SIG-M5 (cell line): ENCODE data around the gene CCDC158.
"Not testable (repeated sequence)": the region's sequence is repeated elsewhere in the genome, so short reads cannot be mapped to it uniquely, and the experiment has no call there.

ENCODE experiments used
- DNase-seq: peaks from one replicate; lab custom pipeline; 2025; lab: John Stamatoyannopoulos, UW

The CCDC158 gene

GRCh38 chr4:76420762-76421581 is at the start of gene CCDC158:
Gene CCDC158 (minus strand): TSS chr4:76421141. CDS start chr4:76403207, 17,934 bp downstream.
- no peak for DNase-seq

- DNase-seq, result no peak
Observed at GRCh38 chr4:76470532-76470931, 49.6 kb upstream of the CCDC158 start.

DNA sequence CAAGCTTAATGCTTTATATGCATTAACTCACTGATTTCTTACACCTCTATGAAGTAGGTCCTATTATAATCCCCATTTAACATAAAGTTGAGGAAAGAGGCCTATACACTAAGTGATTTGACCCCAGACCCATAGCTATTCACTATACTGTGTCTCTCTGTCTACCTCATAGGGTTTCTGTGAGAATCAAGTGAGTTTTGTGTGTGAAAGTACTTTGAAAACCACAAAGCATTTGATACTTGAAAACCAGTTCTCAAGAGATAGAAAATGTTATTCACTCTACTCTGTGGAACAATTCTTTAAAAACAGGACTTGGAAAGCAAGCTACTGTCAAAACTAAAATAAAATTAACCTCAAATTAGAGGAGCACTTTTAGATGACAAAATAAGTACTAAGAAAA is 49.1 kb upstream of the CCDC158 start:
- no peak for DNase-seq

DNA sequence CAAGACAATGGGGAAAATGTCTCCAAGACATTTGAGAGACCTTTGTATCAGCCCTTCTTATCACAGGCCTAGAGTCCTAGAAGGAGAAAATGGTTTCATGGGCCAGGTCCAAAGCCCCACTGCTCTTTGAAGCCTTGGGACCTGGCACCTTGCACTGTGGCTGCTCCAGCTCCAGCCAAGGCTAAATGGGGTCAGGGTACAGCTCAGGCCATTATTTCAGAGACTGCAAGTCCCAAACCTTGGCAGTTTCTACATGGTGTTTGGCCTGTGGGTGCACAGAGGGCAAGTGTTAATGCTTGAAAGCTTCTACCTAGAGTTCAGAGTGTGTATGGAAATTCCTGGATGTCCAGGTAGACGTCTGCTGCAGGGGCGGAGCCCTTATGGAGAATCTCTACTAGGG is 42.6 kb upstream of the CCDC158 start:
- DNase-seq, result no peak

DNA sequence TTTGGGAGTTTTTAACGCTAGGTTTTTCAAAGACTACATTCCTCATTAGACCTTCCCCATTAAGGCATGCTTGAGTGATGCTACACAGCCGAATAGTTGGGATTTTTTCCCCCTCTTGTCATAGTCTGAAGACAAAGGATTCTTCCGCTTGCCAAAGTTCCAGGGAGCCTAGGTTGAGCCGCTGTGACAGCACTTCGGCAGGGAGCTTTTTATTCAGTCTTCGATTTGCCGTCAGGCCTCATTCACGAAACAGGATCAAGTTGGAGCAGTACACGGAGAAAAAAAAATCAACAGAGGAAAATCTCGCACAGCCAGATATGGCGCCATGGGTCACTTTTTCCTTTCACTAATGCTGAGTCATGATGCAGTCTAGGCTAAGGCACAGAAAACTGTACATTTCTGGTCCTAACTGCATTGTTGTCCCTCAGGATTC is 38.4 kb upstream of the CCDC158 start:
- DNase-seq, result no peak

GRCh38 chr4:76458825-76459224 is 37.9 kb upstream of the CCDC158 start:
- DNase-seq, result no peak

DNA sequence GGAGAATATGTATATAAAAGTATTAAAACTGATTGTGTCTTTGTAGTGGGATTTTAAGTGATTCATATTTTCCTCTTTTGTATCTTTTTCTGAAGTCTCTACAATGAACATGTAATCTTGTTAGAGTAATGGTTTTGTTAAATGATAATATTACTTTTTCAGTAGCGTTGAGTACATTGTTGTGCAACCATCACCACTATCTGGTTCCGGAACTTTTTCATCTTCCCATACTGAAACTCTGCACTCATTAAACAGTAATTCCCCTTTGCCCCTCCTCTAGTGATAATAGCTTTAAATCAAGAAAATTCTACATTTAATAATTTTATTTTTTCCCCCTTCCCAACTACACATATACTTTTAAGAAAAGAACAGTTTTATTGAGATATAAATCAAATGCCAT is 37.4 kb upstream of the CCDC158 start:
- no peak for DNase-seq

GRCh38 chr4:76457885-76458284 is 36.9 kb upstream of the CCDC158 start:
- no peak for DNase-seq

DNA sequence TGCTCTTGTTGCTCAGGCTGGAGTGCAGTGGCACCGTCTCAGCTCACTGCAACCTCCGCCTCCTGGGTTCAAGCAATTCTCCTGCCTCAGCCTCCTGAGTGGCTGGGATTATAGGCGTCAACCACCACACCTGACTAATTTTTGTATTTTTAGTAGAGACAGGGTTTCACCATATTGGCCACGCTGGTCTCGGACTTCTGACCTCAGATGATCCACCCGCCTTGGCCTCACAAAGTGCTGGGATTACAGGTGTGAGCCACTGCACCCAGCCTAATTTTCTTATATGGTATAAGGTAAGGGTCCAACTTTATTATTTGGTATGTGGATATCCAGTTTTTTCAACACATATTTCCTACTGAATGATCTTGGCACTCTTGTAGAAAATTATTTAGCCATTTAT is 33.1 kb upstream of the CCDC158 start:
- DNase-seq, result not testable (repeated sequence)

DNA sequence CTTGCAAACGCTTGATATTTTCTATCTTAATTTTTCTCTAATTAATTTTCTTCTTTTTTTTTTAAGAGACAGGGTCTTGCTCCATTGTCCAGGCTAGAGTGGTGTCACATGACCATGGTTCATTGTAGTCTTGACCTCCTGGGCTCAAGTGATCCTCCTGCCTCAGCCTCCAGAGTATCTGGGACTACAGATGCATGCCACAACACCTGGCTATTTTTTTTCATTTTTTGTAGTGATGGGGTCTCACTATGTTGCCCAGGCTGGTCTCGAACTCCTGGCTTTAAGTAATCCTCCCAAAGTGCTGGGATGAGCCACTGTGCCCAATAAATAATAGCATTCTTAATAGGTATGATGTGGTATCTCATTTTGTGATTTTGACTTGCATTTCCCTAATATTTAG is 32.3 kb upstream of the CCDC158 start:
- DNase-seq, result no peak

DNA sequence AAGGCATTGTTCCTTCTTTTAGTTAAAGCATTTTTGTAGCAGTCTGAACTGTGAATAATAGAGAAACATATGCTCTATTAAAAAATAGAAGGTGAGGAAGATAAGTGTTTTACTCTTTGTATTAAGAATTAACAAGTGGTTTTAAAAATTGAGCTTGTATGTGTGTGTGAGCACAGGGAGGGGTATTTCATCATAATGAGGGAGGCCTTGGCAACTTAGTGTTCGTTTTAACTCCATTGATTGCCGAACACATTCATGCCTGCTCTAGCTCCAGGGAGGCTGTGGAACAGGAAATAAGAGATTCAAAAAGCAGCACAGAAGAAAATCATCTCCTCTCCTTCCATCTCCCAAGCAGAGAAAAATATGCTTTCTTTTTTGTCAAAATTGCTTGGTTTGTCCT is 28.9 kb upstream of the CCDC158 start:
- DNase-seq, result no peak

DNA sequence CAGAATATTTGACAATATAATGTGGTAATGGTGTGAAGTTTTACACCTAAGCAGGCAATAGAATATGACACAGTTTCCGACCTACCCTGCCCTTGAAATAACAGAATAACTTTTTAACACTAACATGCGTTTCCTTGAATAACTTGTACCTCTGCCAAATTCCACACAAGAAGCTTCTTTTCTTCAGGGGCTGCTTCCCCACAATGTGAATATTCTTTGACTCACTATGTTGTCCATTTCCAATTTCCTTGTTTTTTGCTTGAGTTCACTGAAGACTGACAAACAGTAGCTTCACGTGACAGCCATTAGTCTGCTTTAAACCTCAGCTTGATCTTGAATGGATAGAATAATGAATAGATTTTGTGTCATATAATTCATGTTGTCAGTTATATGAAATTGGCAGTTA is 28.4 kb upstream of the CCDC158 start:
- no peak for DNase-seq

DNA sequence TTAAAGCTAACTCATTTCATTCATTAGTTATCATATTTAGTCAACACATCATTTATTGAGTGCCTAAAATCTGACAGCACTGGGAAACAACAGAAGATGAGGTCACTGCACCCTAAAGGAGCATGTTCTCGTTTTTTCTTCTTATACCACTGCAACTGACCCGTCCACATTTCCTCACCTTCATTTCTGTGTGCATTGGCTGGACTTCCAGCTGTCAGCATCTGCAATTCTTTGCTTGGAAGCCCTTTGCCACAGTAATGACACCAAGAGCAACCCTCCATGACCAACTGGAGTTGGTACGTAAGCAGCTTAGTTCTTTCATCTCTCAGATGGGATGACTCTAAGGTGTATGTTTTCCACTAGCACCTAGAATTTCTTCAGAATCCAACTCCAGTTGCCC is 27.3 kb upstream of the CCDC158 start:
- DNase-seq, result no peak

GRCh38 chr4:76447393-76447851 is 26.5 kb upstream of the CCDC158 start:
- DNase-seq, result no peak

GRCh38 chr4:76445911-76446310 is 25.0 kb upstream of the CCDC158 start:
- no peak for DNase-seq

DNA sequence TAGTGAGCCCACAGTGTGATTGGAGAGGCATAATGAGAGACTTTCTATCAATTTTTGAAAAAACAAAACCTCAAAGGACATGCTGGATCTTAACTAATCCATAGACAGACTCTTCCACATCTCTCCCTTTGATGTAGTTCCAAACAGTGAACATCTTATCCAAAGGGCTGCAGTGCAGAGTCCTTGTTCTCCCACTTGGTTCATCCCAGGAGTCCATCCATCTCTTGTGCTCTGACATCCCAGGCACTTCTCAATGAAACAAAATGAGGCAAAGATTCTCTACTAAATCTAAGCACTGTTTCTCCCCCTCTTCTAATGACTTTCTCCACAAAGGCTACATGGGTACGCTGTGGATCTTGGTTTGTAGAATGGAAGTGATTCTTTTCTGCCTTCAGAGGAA is 22.4 kb upstream of the CCDC158 start:
- DNase-seq, result no peak

DNA sequence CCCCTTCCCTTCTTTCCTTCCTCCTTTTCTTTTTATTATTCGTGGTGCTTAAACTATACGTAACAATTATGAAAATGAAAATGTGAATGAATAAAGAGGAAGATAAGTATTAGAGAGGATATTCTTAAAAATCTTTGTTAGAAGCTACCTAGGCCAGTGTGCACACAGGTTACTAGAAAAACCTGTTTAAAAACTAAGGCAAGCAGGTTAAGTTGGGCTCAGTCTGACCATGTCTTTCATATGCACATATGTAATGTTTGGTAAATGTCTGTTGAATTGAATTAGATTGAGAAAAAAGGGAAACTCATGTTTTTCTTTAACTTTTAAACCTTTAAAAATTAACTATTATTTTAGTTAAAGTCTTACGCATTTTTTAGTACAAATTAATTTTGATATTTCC is 21.9 kb upstream of the CCDC158 start:
- DNase-seq, result no peak

DNA sequence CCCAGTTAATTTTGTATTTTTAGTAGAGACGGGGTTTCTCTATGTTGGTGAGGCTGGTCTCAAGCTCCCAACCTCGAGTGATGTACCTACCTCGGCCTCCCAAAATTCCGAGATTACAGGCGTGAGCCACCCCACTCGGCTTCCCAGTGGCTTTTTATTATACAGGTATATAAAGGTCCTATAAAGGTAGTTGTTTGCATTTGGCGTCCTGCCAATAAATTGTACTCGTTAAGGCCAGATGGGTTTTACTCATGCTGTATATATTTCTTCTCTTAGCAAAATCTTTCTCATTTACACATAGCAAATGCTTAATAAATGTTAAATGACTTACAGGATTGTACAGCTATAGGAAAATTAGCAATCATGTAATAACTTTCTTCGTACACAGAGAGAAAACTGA is 20.9 kb upstream of the CCDC158 start:
- DNase-seq, result no peak

DNA sequence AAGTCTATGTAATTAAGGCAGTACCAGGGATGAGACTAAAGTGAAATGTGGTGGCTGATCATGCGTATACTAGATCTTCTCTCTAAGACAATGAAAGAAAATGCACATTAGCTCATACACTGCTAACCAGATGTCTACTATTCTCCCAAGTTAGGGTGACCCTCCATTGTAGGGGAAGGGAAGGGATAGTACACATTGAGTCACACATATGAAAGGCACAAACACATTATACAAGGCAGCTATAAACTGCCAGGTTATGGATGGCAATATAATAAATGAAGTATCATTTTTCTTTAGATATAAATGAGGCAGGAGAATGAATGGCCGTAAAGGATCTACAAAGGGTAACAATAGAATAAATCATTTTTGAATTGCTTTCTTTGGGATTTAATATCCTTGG is 18.6 kb upstream of the CCDC158 start:
- DNase-seq, result no peak

DNA sequence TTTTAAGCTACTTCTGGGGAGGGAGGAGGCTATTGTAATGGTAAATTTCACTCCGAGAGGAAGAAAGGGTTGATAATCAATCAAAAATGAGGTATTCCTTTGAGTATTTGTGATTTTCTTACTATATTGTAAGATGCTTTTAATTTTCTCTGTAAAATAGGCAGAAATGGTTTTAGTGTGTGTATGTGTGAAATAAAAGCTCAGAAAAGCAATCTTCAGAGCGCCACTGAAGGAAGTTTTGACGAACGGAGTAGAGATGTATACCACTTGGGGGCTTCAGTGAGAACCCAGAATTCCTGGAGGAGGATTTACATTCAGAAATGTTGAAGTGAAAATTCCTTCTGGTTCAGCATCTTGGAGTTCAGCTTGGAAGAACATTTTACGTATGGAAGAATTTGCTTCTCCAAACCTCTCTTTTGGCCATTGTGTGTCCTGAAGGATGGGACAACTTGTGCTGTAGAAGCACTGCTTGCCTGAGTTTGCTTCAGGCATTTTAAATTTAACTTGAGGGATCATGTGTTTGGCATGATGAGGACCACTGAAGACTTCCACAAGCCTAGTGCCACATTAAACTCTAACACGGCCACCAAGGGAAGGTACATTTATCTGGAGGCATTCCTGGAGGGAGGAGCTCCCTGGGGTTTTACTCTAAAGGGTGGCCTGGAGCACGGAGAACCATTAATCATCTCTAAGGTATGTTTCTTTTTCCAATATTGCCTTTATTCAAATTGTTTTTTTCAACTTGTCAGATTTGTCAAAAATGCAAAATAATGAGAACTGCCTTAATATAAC is 14.8 kb upstream of the CCDC158 start:
- DNase-seq, result no peak

DNA sequence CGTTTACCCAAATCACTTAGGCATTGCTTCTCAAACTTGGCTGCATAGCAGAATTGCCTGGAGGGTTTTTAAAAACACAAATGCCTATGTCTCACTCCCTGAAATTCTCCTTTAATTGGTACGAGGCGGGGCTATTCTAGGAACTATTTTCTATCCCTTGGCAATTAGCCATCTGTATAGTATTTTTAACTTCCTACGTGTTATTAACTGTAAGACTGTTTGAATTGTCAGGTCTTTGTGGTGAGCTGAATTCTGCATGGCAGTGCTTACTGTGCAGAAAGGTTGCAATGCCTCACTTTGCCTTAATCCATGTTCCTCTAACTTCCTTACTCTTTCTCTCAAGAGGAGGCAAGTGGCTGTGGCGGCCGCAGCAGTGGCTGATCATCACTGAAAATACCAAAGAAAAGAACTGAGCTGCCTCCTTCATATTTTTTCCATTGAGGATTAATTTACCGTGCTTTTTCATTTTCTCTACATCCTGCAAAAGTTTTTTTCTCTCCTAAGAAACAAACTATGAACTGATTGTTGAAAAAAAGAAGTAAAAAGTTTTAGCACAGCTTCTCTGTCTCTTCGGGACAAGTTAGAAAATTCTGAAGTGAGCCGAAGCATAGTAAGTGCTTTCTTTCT is 14.1 kb upstream of the CCDC158 start, which contains the start of gene SHROOM3:
TSS of gene SHROOM3 (plus strand) at position 329 of the 627 bp plus-strand sequence. CDS start 824 bp downstream, outside the sequence.
- no peak for DNase-seq

DNA sequence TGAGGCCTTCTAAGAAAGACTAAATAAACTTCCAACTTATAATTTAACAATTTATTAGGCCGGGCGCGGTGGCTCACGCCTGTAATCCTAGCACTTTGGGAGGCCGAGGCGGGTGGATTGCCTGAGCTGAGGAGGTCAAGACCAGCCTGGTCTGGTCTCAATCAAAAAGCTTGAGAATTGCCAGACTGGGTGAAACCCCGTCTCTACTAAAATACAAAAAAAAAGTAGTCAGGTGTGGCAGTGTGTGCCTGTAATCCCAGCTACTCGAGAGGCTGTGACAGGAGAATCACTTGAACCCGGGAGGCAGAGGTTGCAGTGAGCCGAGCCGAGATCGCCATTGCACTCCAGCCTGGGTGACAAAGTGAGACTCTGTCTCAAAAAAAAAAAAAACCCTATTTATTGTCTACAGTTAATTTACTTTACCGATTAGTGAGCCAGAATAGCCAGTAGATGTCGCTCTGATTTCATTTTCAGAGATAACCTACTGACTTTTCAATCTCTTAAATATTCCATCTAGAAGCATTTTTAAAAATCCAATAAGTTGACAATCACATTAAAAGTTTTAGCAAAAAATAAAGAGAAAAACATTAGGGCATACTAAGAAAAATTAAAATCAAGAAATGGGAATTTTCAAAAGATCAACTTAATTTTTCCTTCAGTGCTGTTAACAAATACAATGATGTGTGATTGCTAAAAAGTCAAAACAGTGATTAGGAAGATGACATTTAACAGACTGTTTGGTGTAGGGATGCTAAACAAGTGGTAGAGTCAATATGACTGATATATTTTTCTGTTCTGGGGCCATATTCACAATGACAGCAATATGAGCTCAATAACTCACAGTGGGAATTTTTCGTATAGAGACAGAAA is 9.8 kb upstream of the CCDC158 start:
- no peak for DNase-seq
